ENCODE data around the gene GPR55. TPM values are rescaled to one million over a fixed set of nuclear protein-coding genes. Genes with fewer than 3 reads are reported as not detected.

GPR55 gene
- total and polyA plus RNA-seq, 7 donors: 0.01 to 0.32 (median 0.03) TPM; not detected in 4

- Histone ChIP-seq H3K9me3 (no peaks in the 10 kb centered on the region), H3K27me3 (ENCODE audit: insufficient read depth in 3 of 3, low read length in 2 of 3) (peaks cover 0 to 20% (median 2%) of the 10 kb centered on the region in 3 donors), H3K36me3 (ENCODE audit: insufficient read depth in 1 of 2, low read depth in 1 of 2) (no peaks in the 10 kb centered on the region), H3K4me3 (no peak overlapping the region), H3K27ac (no peak overlapping the region), H3K4me1 (no peaks in the 10 kb centered on the region)
- ATAC-seq (no peak), DNase-seq (no peak)
- intact Hi-C loops (cut with DNase I): no loop called here
- no peak for TF ChIP-seq CTCF (IDR thresholded peaks at IDR 0.05)
- WGBS, 3 donors: 79 to 86% (median 84%) methylated on average over 2 of the region's 2 CpGs
These were observed 26.4 kb upstream of the GPR55 start for GRCh38 chr2:230951396-230951795.

DNA sequence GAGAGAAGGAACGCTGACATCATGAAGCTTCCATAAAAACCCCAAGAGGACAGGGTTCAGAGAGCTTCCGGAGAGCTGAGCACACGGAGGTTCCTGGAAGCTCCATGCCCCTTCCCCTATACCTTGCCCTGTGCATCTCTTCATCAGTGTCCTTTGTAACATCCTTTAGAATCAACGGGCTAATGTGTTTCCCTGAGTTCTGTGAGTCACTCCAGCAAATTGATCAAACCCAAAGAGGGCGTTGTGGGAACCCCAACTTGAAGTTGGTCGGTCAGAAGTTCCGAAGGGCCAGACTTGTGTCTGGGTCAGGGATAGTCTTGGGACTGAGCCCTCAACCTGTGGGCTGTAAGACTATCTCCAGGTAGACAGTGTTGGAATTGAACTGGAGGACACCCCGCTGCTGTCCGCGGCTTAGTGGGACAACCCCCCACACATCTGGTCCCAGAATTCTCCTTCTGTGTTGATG is 25.9 kb upstream of the GPR55 start:
- Histone ChIP-seq H3K27me3 (ENCODE audit: insufficient read depth in 3 of 3, low read length in 2 of 3) (peaks cover 0 to 15% (median 2%) of the 10 kb centered on the region in 3 donors), H3K9me3 (no peaks in the 10 kb centered on the region), H3K4me3 (no peak overlapping the region), H3K27ac (no peak overlapping the region), H3K36me3 (ENCODE audit: insufficient read depth in 1 of 2, low read depth in 1 of 2) (no peaks in the 10 kb centered on the region), H3K4me1 (no peaks in the 10 kb centered on the region)
- ATAC-seq (no peak), DNase-seq (no peak)
- intact Hi-C loops (cut with DNase I): no loop called here
- 92 to 94% (median 93%) methylated on average over 10 of the region's 10 CpGs for WGBS, 3 donors
- no peak for TF ChIP-seq CTCF (IDR thresholded peaks at IDR 0.05)

GRCh38 chr2:230949966-230950873 is 25.2 kb upstream of the GPR55 start:
- Histone ChIP-seq H3K36me3 (ENCODE audit: insufficient read depth in 1 of 2, low read depth in 1 of 2) (no peaks in the 10 kb centered on the region), H3K4me3 (no peak overlapping the region), H3K27ac (no peak overlapping the region), H3K9me3 (no peaks in the 10 kb centered on the region), H3K4me1 (no peaks in the 10 kb centered on the region), H3K27me3 (ENCODE audit: insufficient read depth in 3 of 3, low read length in 2 of 3) (peaks cover 0 to 8% (median 2%) of the 10 kb centered on the region in 3 donors)
- DNase-seq (no peak), ATAC-seq (no peak)
- no peak for TF ChIP-seq CTCF (IDR thresholded peaks at IDR 0.05)
- intact Hi-C loops (cut with DNase I): no loop called here
- WGBS, 3 donors: 85 to 90% (median 87%) methylated on average over 20 of the region's 20 CpGs

- no peak overlapping the region for H3K4me3 ChIP-seq
- intact Hi-C loops (cut with DNase I): no loop called here
- no peak for TF ChIP-seq CTCF (IDR thresholded peaks at IDR 0.05)
- DNase-seq: no peak
- WGBS, 3 donors: 75 to 87% (median 81%) methylated on average over 10 of the region's 10 CpGs
- no peak overlapping the region for H3K27ac ChIP-seq
- H3K4me1 ChIP-seq: no peaks in the 10 kb centered on the region
- ATAC-seq: no peak
- no peaks in the 10 kb centered on the region for H3K36me3 ChIP-seq (ENCODE audit: insufficient read depth in 1 of 2, low read depth in 1 of 2)
- H3K27me3 ChIP-seq (ENCODE audit: insufficient read depth in 3 of 3, low read length in 2 of 3): peaks cover 0 to 1% (median 0%) of the 10 kb centered on the region in 3 donors
- H3K9me3 ChIP-seq: no peaks in the 10 kb centered on the region
These were observed 22.9 kb upstream of the GPR55 start for GRCh38 chr2:230947908-230948365.
